Tibial nerve (tissue), 3 donors: ENCODE results near the gene PHLPP1.

Experiments used
- POLR2A ChIP-seq, 2 donors: fragments of 450-650 bp; IDR thresholded peaks; one replicate each; pipeline ENCODE4 v1.6.1; 2017; ENCODE audit warnings: antibody characterized with exemption in 2 of 2, mild to moderate bottlenecking in 2 of 2, moderate library complexity in 2 of 2
- TF ChIP-seq, protein P1 (sequence below), 5 experiments: fragments of 200-600 bp in 3 of 5; fragments of 450-650 bp in 2 of 5; sonication (generic) in 3 of 5; IDR thresholded peaks; one replicate each; pipeline ENCODE4 v1.5.1; 2016 to 2019; ENCODE audit warnings: antibody characterized with exemption in 5 of 5, mild to moderate bottlenecking in 3 of 5, moderate library complexity in 2 of 5

DNA sequence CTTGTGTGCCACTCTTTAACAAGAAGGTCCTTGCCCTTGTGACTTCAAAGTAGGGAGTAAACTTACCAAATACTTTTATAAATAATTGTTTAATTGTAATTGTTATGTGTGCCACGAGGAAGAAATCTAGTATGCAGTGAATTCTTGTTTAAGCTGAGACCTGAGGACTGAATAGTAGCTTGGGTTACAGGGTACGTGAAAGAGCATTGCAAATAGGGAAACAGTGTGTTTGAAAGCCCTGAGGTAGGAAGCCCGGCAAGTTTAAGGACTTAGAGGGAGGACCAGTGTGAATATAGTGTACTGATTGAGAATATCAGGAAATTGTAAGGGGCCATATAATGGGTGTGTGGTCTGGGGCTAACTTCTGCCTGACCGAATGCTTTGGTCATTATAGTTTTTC lies 26.2 kb downstream of the PHLPP1 start:
- TF ChIP-seq POLR2A (IDR thresholded peaks at IDR 0.05) = no peak
- TF ChIP-seq, protein P1, sequence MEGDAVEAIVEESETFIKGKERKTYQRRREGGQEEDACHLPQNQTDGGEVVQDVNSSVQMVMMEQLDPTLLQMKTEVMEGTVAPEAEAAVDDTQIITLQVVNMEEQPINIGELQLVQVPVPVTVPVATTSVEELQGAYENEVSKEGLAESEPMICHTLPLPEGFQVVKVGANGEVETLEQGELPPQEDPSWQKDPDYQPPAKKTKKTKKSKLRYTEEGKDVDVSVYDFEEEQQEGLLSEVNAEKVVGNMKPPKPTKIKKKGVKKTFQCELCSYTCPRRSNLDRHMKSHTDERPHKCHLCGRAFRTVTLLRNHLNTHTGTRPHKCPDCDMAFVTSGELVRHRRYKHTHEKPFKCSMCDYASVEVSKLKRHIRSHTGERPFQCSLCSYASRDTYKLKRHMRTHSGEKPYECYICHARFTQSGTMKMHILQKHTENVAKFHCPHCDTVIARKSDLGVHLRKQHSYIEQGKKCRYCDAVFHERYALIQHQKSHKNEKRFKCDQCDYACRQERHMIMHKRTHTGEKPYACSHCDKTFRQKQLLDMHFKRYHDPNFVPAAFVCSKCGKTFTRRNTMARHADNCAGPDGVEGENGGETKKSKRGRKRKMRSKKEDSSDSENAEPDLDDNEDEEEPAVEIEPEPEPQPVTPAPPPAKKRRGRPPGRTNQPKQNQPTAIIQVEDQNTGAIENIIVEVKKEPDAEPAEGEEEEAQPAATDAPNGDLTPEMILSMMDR (IDR thresholded peaks at IDR 0.05) = no peak
